HepG2 (cell line): ENCODE data around the gene KRT71. TPM values are rescaled to one million over a fixed set of nuclear protein-coding genes. Genes with fewer than 3 reads are reported as not detected.

Experiments used
- ATAC-seq: fragments of 200-7000 bp; cut with Tn5 transposase; 3 replicates; pipeline ENCODE4 v1.9.1; 2020; ENCODE audit warnings: mild to moderate bottlenecking, moderate library complexity
- BruUV-seq: library from RNA; stranded (reverse); fragments of 400-500 nt; replicated peaks from 2 replicates; lab custom pipeline; 2021; lab: Mats Ljungman, UMichigan
- CTCF ChIA-PET: fragments of 300-600 bp; formaldehyde crosslinking; extraction: SDS; loops from one replicate; lab custom pipeline; 2021; ENCODE audit warnings: low total read pairs, inconsistent platforms, low intra/inter-chr PET ratio; lab: Yijun Ruan, JAX
- POLR2A ChIA-PET: fragments of 350-600 bp; sonication (Branson Sonifier 250); formaldehyde crosslinking; loops from one replicate; lab custom pipeline; 2020; ENCODE audit warnings: antibody characterized with exemption, inconsistent platforms; lab: Yijun Ruan, JAX
- DNase-seq: peaks from one replicate; pipeline ENCODE4 v3.0.0-alpha.2; 2015; ENCODE audit warnings: low spot score
- FAIRE-seq: peaks from 3 replicates; lab custom pipeline; 2011; peaks lifted over from hg19 to GRCh38; lab: Jason Lieb, UNC
- H2AFZ ChIP-seq: one replicate; pipeline ENCODE4 v1.6.1; 2011; ENCODE audit warnings: low read length, inconsistent platforms
- H3K27ac ChIP-seq: fragments of 300-600 bp; 3 replicates; pipeline ENCODE4 v1.8.0; 2011; ENCODE audit warnings: mixed run types, mild to moderate bottlenecking, mixed read lengths, low read length, inconsistent platforms; ENCODE audit not compliant: insufficient read depth; ENCODE audit errors: extremely low read length
- H3K27me3 ChIP-seq, 2 experiments: fragments of 200-600 bp in 1 of 2; 2 replicates in 1 of 2; 3 replicates in 1 of 2; pipeline versions ENCODE4 v1.6.0 to v1.8.0; 2011; ENCODE audit warnings: low read length in 2 of 2, mild to moderate bottlenecking in 2 of 2, moderate library complexity in 2 of 2, inconsistent platforms in 1 of 2; ENCODE audit not compliant: insufficient read depth in 2 of 2, control insufficient read depth in 1 of 2
- H3K36me3 ChIP-seq, 2 experiments: fragments of 200-600 bp in 1 of 2; replicated peaks in 1 of 2; 2 replicates in 1 of 2; 3 replicates in 1 of 2; pipeline versions ENCODE4 v1.5.1 to v1.8.0; 2011; ENCODE audit warnings: low read length in 2 of 2, inconsistent platforms in 1 of 2; ENCODE audit not compliant: insufficient read depth in 2 of 2, control insufficient read depth in 1 of 2
- H3K4me1 ChIP-seq: 2 replicates; pipeline ENCODE4 v1.5.1; 2012; ENCODE audit warnings: low read length, inconsistent platforms; ENCODE audit not compliant: insufficient read depth
- H3K4me2 ChIP-seq: 2 replicates; pipeline ENCODE4 v1.6.0; 2011; ENCODE audit warnings: low read depth, low read length, inconsistent platforms
- H3K4me3 ChIP-seq, 3 experiments: fragments of 200-600 bp in 1 of 3; sonication (generic), shearing (Covaris generic) in 1 of 3; replicated peaks in 1 of 3; 2 replicates each; pipeline ENCODE4 v1.5.1; 2011 to 2016; ENCODE audit warnings: low read length in 3 of 3, inconsistent platforms in 2 of 3, low read depth in 2 of 3, mild to moderate bottlenecking in 2 of 3, control low read depth in 1 of 3, mixed read lengths in 1 of 3; ENCODE audit not compliant: insufficient read depth in 1 of 3
- H3K79me2 ChIP-seq: one replicate; pipeline ENCODE4 v1.6.1; 2011; ENCODE audit warnings: low read length, inconsistent platforms; ENCODE audit not compliant: insufficient read depth
- H3K9ac ChIP-seq: 2 replicates; pipeline ENCODE4 v1.6.0; 2011; ENCODE audit warnings: mild to moderate bottlenecking, low read depth, low read length, inconsistent platforms; ENCODE audit not compliant: insufficient read depth
- H3K9me3 ChIP-seq: 2 replicates; pipeline ENCODE4 v1.5.1; 2012; ENCODE audit warnings: mild to moderate bottlenecking, low read length
- H4K20me1 ChIP-seq: 2 replicates; pipeline ENCODE4 v1.6.0; 2011; ENCODE audit warnings: inconsistent platforms, mild to moderate bottlenecking, low read length, moderate library complexity; ENCODE audit not compliant: insufficient read depth
- AGO2 ChIP-seq: fragments of 200-400 bp; formaldehyde crosslinking; optimal IDR thresholded peaks from 2 replicates; pipeline ENCODE3; 2017; ENCODE audit warnings: mild to moderate bottlenecking, low read depth, low read length, moderate library complexity
- CEBPB ChIP-seq: IDR thresholded peaks from 2 replicates; pipeline ENCODE4 v1.6.1; 2011; ENCODE audit warnings: low read depth, low read length, improper control_type of control experiment, borderline replicate concordance
- CHD2 ChIP-seq: IDR thresholded peaks from 2 replicates; pipeline ENCODE4 v1.6.1; 2011; ENCODE audit warnings: low read depth, low read length, improper control_type of control experiment
- MIER2 ChIP-seq: IDR thresholded peaks from 2 replicates; pipeline ENCODE4 v1.6.1; 2016; ENCODE audit warnings: missing biosample characterization, missing genetic modification reagents
- MXD4 ChIP-seq: IDR thresholded peaks from 2 replicates; pipeline ENCODE4 v1.6.1; 2016; ENCODE audit warnings: mild to moderate bottlenecking, missing biosample characterization, missing genetic modification reagents
- SETDB1 ChIP-seq: sonication (generic); formaldehyde crosslinking; IDR thresholded peaks from 2 replicates; pipeline ENCODE4 v1.5.1; 2020; ENCODE audit warnings: missing genetic modification reagents, mild to moderate bottlenecking, borderline replicate concordance
- SKI ChIP-seq: fragments of 450-650 bp; IDR thresholded peaks from one replicate; pipeline ENCODE4 v1.6.1; 2018; ENCODE audit warnings: mild to moderate bottlenecking; ENCODE audit not compliant: partially characterized antibody
- ZNF12 ChIP-seq: sonication (generic); formaldehyde crosslinking; IDR thresholded peaks from 2 replicates; pipeline ENCODE4 v1.5.0; 2020; ENCODE audit warnings: missing genetic modification reagents
- ZNF543 ChIP-seq: sonication (generic); formaldehyde crosslinking; IDR thresholded peaks from 2 replicates; pipeline ENCODE4 v1.4.0; 2020; ENCODE audit warnings: mild to moderate bottlenecking, missing genetic modification reagents
- ZNF550 ChIP-seq: sonication (generic); formaldehyde crosslinking; IDR thresholded peaks from 2 replicates; pipeline ENCODE4 v1.4.0; 2020; ENCODE audit warnings: mild to moderate bottlenecking, missing genetic modification reagents, borderline replicate concordance
- WGBS: methylation state at CpG from one replicate; pipeline ENCODE4 v1.1.6; 2017; ENCODE audit warnings: low lambda C conversion rate; 5-methylcytosine and 5-hydroxymethylcytosine counted together
- in situ Hi-C: cut with HindIII; loops from 2 replicates; pipeline ENCODE4 v1.10.0; 2017; ENCODE audit warnings: low pct_unique_long_range_greater_than_20kb; ENCODE audit not compliant: extremely low pct_ligation_motif_present
- intact Hi-C: fragments of 100-400 bp; cut with micrococcal nuclease; formaldehyde crosslinking; loops from one replicate; pipeline ENCODE4 v1.10.0; 2022; ENCODE audit not compliant: unreplicated experiment
- polyA plus RNA-seq, 8 experiments: library from polyadenylated mRNA; depleted of rRNA in 3 of 8; stranded (reverse) in 7 of 8; unstranded in 1 of 8; fragments of >200 nt; fragmentation: Illumina TruSeq in 4 of 8; extraction: Trizol in 4 of 8; gene quantifications; 2 replicates each; pipeline versions ENCODE4 v1.2.1 to v1.2.3, GENCODE V29; 2011 to 2016; ENCODE audit warnings: low read depth in 4 of 8, missing spikeins in 1 of 8, mixed read lengths in 1 of 8; ENCODE audit not compliant: insufficient read depth in 1 of 8
- total RNA-seq, 5 experiments: library from RNA; depleted of rRNA; stranded (reverse); fragments of >200 nt; fragmentation: Illumina TruSeq; extraction: Trizol; gene quantifications; 2 replicates each; pipeline ENCODE4 v1.2.3, GENCODE V29; 2016; ENCODE audit warnings: low read depth in 1 of 5
- TF ChIP-seq, protein P1 (sequence below): sonication (generic); formaldehyde crosslinking; IDR thresholded peaks from 2 replicates; pipeline ENCODE4 v1.4.0; 2020; ENCODE audit warnings: missing genetic modification reagents, borderline replicate concordance
- TF ChIP-seq, protein P2 (sequence below): sonication (generic); formaldehyde crosslinking; IDR thresholded peaks from 2 replicates; pipeline ENCODE4 v1.8.1; 2023; ENCODE audit warnings: mild to moderate bottlenecking, missing genetic modification reagents
- TF ChIP-seq, protein P3 (sequence below): IDR thresholded peaks from 2 replicates; pipeline ENCODE4 v1.6.1; 2012; ENCODE audit warnings: low read depth, low read length, improper control_type of control experiment
- TF ChIP-seq, protein P4 (sequence below): sonication (generic); formaldehyde crosslinking; IDR thresholded peaks from 2 replicates; pipeline ENCODE4 v1.8.1; 2023; ENCODE audit warnings: missing genetic modification reagents, mild to moderate bottlenecking, borderline replicate concordance
- TF ChIP-seq, protein P5 (sequence below): IDR thresholded peaks from 2 replicates; pipeline ENCODE4 v1.4.0; 2020; ENCODE audit warnings: mild to moderate bottlenecking, missing genetic modification reagents

The KRT71 gene
- total and polyA plus RNA-seq, 2 of the 13 experiments (the other 11 are each of a cell fraction or from before 2014, with no cell fraction given), result not detected

DNA sequence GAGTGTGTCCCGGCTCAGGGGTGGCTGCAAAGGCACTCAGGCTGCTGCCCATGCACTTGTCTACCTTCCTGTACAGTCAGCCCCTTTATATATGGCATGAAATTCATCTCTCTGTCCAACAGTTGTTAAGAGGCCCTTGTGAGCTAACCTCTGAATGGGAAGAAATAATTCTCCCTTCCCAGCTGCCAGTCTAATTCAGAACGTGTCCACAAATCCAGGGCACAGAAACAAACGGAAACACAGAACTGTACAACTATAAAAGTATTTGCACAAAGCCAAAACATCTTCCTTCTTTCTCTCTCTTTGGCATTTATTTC is 33.6 kb downstream of the KRT71 start (continued):
- no peak for TF ChIP-seq CEBPB
- TF ChIP-seq MIER2, result no peak
- TF ChIP-seq MXD4 (CRISPR knock-in tag), result no peak
- TF ChIP-seq ZNF550 (CRISPR knock-in tag), result no peak
- TF ChIP-seq, protein P1, sequence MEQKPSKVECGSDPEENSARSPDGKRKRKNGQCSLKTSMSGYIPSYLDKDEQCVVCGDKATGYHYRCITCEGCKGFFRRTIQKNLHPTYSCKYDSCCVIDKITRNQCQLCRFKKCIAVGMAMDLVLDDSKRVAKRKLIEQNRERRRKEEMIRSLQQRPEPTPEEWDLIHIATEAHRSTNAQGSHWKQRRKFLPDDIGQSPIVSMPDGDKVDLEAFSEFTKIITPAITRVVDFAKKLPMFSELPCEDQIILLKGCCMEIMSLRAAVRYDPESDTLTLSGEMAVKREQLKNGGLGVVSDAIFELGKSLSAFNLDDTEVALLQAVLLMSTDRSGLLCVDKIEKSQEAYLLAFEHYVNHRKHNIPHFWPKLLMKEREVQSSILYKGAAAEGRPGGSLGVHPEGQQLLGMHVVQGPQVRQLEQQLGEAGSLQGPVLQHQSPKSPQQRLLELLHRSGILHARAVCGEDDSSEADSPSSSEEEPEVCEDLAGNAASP (CRISPR knock-in tag), result no peak
- TF ChIP-seq ZNF12 (CRISPR knock-in tag), result no peak
- TF ChIP-seq AGO2, result no peak
- TF ChIP-seq SETDB1 (CRISPR knock-in tag), result no peak
- TF ChIP-seq SKI, result no peak

DNA sequence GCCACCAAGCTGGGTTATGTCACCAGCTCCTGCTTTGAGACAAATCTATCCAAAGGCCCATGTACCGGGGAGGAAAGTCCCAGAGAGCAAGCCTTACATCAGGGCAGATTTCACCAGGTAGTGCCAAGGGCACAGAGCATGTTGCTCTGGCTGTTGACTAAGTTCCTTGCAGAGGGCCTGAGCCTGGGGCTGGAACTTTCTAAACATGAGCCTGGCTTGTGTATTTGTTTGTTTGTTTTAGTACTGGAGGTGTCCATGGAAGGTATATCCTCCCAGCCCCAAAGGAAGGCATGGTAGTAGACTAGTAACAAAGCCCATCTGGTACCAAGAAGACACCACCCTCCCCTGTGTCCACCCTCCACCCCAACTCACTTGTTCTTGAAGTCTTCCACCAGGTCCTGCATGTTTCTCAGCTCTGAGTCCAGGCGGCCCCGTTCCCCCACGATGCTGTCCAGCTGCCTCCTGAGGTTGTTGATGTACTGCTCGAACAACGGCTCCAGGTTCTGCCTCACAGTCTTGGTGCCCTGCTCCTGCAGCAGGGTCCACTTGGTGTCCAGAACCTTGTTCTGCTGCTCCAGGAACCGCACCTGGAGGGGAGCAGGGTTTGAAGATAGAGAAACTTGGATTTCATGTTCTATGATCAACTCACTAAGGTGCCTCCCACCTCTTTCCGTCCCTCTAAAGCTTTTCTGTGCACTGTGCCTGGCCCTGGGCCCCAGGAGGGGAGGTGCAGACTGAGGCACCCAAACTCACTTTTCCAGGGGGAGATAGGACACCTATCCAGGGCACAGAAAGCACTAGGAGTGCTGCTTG is 34.2 kb downstream of the KRT71 start:
- 8% methylated on average over 7 of the region's 8 CpGs for WGBS
- Histone ChIP-seq H3K27ac (no peak overlapping the region), H3K4me3 (no peak overlapping the region), H3K9me3 (no peaks in the 10 kb centered on the region), H3K4me1 (no peaks in the 10 kb centered on the region), H3K79me2 (no peaks in the 10 kb centered on the region), H3K9ac (no peak overlapping the region), H4K20me1 (no peaks in the 10 kb centered on the region), H2AFZ (no peak overlapping the region), H3K36me3 (no peaks in the 10 kb centered on the region), H3K27me3 (peaks cover 2 to 8% of the 10 kb centered on the region in 2 experiments; a peak in 3 of 5 replicates), H3K4me2 (no peak overlapping the region)
- intact Hi-C loops (no loop called here), in situ Hi-C loops (no loop called here)
- BruUV-seq, result no TSS peak
- CTCF ChIA-PET, result no interaction called here
- DNase-seq, result no peak
- no peak for ATAC-seq
- no peak for FAIRE-seq
- POLR2A ChIA-PET, result no interaction called here
- TF ChIP-seq CHD2, result no peak
- TF ChIP-seq, protein P2, sequence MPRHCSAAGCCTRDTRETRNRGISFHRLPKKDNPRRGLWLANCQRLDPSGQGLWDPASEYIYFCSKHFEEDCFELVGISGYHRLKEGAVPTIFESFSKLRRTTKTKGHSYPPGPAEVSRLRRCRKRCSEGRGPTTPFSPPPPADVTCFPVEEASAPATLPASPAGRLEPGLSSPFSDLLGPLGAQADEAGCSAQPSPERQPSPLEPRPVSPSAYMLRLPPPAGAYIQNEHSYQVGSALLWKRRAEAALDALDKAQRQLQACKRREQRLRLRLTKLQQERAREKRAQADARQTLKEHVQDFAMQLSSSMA, result no peak
- TF ChIP-seq, protein P3, sequence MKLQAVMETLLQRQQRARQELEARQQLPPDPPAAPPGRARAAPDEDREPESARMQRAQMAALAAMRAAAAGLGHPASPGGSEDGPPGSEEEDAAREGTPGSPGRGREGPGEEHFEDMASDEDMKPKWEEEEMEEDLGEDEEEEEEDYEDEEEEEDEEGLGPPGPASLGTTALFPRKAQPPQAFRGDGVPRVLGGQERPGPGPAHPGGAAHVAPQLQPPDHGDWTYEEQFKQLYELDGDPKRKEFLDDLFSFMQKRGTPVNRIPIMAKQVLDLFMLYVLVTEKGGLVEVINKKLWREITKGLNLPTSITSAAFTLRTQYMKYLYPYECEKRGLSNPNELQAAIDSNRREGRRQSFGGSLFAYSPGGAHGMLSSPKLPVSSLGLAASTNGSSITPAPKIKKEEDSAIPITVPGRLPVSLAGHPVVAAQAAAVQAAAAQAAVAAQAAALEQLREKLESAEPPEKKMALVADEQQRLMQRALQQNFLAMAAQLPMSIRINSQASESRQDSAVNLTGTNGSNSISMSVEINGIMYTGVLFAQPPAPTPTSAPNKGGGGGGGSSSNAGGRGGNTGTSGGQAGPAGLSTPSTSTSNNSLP, result no peak
- TF ChIP-seq, protein P4, sequence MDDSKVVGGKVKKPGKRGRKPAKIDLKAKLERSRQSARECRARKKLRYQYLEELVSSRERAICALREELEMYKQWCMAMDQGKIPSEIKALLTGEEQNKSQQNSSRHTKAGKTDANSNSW (CRISPR knock-in tag), result no peak
- no peak for TF ChIP-seq ZNF543 (CRISPR knock-in tag)
- no peak for TF ChIP-seq SKI
- TF ChIP-seq, protein P5, sequence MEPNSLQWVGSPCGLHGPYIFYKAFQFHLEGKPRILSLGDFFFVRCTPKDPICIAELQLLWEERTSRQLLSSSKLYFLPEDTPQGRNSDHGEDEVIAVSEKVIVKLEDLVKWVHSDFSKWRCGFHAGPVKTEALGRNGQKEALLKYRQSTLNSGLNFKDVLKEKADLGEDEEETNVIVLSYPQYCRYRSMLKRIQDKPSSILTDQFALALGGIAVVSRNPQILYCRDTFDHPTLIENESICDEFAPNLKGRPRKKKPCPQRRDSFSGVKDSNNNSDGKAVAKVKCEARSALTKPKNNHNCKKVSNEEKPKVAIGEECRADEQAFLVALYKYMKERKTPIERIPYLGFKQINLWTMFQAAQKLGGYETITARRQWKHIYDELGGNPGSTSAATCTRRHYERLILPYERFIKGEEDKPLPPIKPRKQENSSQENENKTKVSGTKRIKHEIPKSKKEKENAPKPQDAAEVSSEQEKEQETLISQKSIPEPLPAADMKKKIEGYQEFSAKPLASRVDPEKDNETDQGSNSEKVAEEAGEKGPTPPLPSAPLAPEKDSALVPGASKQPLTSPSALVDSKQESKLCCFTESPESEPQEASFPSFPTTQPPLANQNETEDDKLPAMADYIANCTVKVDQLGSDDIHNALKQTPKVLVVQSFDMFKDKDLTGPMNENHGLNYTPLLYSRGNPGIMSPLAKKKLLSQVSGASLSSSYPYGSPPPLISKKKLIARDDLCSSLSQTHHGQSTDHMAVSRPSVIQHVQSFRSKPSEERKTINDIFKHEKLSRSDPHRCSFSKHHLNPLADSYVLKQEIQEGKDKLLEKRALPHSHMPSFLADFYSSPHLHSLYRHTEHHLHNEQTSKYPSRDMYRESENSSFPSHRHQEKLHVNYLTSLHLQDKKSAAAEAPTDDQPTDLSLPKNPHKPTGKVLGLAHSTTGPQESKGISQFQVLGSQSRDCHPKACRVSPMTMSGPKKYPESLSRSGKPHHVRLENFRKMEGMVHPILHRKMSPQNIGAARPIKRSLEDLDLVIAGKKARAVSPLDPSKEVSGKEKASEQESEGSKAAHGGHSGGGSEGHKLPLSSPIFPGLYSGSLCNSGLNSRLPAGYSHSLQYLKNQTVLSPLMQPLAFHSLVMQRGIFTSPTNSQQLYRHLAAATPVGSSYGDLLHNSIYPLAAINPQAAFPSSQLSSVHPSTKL (CRISPR knock-in tag), result no peak
